Endodermal cell (in vitro differentiated cells): ENCODE data around the gene CLDN6. TPM values are rescaled to one million over a fixed set of nuclear protein-coding genes. Genes with fewer than 3 reads are reported as not detected.
A peak's percentile ranks its signal among the peaks of the same experiment; 100 is the strongest.

ENCODE experiments used
- DNase-seq: peaks from one replicate; pipeline ENCODE4 v3.0.0-alpha.2; 2017
- H3K27ac ChIP-seq: 2 replicates; pipeline ENCODE4 v1.5.1; 2013; ENCODE audit warnings: mild to moderate bottlenecking, low read depth, low read length, moderate library complexity
- H3K27me3 ChIP-seq: 2 replicates; pipeline ENCODE4 v1.6.1; 2013; ENCODE audit warnings: mild to moderate bottlenecking, low read length, moderate library complexity; ENCODE audit not compliant: insufficient read depth, control insufficient read depth, poor library complexity, severe bottlenecking
- H3K36me3 ChIP-seq: 2 replicates; pipeline ENCODE4 v1.7.0; 2013; ENCODE audit warnings: mild to moderate bottlenecking, low read length, moderate library complexity; ENCODE audit not compliant: control insufficient read depth, insufficient read depth
- H3K4me1 ChIP-seq: one replicate; pipeline ENCODE4 v1.7.0; 2013; ENCODE audit warnings: low read length; ENCODE audit not compliant: control insufficient read depth, insufficient read depth
- H3K4me3 ChIP-seq: 2 replicates; pipeline ENCODE4 v1.5.1; 2013; ENCODE audit warnings: mild to moderate bottlenecking, low read length, moderate library complexity
- H3K9ac ChIP-seq: 2 replicates; pipeline ENCODE4 v1.6.1; 2013; ENCODE audit warnings: mild to moderate bottlenecking, low read length, moderate library complexity; ENCODE audit not compliant: poor library complexity, severe bottlenecking; ENCODE audit errors: extremely low read depth
- H3K9me3 ChIP-seq: 2 replicates; pipeline ENCODE4 v1.6.1; 2013; ENCODE audit warnings: mild to moderate bottlenecking, low read length, moderate library complexity; ENCODE audit not compliant: control insufficient read depth
- H3K27ac Mint-ChIP-seq: 2 replicates; pipeline ENCODE4 v1.8.0; 2020; ENCODE audit warnings: mixed read lengths
- H3K27me3 Mint-ChIP-seq: 2 replicates; pipeline ENCODE4 v1.8.0; 2021; ENCODE audit warnings: mild to moderate bottlenecking, mixed read lengths; ENCODE audit not compliant: insufficient read depth
- H3K36me3 Mint-ChIP-seq: 2 replicates; pipeline ENCODE4 v1.8.0; 2020; ENCODE audit warnings: low read depth, mixed read lengths
- H3K4me1 Mint-ChIP-seq: 2 replicates; pipeline ENCODE4 v1.8.0; 2020; ENCODE audit warnings: mixed read lengths
- H3K4me3 Mint-ChIP-seq: 2 replicates; pipeline ENCODE4 v1.8.0; 2020; ENCODE audit warnings: mild to moderate bottlenecking, moderate library complexity, mixed read lengths
- H3K9me3 Mint-ChIP-seq: 2 replicates; pipeline ENCODE4 v1.8.0; 2020; ENCODE audit warnings: mild to moderate bottlenecking, mixed read lengths
- CTCF ChIP-seq: fragments of 200-600 bp; sonication (generic); conservative IDR thresholded peaks from 2 replicates; pipeline ENCODE4 v1.5.0; 2021; ENCODE audit warnings: antibody characterized with exemption, mild to moderate bottlenecking
- WGBS, 2 experiments: methylation state at CpG; one replicate each; pipeline versions ENCODE4 v1.1.5 to v1.1.7; 2013; ENCODE audit warnings: missing lambda C conversion rate in 2 of 2, mixed read lengths in 1 of 2; ENCODE audit not compliant: insufficient coverage in 1 of 2, insufficient read length in 1 of 2; 5-methylcytosine and 5-hydroxymethylcytosine counted together
- total RNA-seq, 2 donors: library from RNA; stranded (reverse); fragmentation: NEBNext Ultra II Directional in 1 of 2; extraction: Animal tissue kit (Norgen Biotek cat#: 25700) in 1 of 2; gene quantifications; 2 replicates in 1 of 2; 3 replicates in 1 of 2; pipeline ENCODE4 v1.2.1, GENCODE V29; 2021

CLDN6 gene
- total RNA-seq, 2 donors from 2014 or later = 404 to 572 TPM

DNA sequence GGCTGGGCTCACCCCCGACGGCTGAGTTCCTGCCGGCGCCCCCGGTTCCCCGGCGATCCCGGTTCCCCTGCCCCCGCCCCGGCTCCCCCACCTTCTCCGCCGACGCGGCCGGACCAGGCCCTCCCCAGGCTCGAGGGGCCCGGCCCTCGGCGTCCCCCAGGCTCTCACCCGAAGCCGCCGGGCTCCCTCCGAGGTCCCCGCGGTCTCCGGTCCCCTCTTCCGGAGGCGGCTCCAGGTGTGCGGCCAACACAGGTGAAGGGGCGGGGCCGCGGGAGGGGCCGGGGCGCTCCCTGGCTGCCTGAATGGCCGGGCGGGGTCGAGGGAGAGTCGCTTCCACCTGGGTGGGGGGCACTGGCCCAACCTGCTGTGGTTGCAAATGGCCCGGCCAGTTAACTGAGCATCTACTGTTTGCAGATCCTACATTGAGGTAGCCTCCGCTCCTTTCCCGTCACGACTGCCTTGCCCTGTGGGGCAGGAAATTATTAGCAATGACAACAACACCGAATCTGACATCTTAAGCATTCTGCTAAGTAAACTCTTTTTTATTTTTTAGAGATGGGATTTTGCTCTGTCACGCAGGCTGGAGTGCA lies 18.8 kb upstream of the CLDN6 start, which contains the start of gene BICDL2:
BICDL2 (minus strand) TSS at position 219 of the 590 bp plus-strand sequence. CDS start 1,448 bp downstream, outside the sequence.
- no peak for TF ChIP-seq CTCF
- Histone ChIP-seq H3K9ac (no peak within 1 kb of the TSS), H3K4me3 (no peak within 1 kb of the TSS), H3K27ac (no peak within 1 kb of the TSS), H3K27me3 (peaks cover 67% of the 10 kb centered on the region), H3K9me3 (no peaks in the 10 kb centered on the region), H3K4me1 (no peaks in the 10 kb centered on the region), H3K36me3 (no peaks in the 10 kb centered on the region)
- Mint-ChIP-seq H3K9me3 (no peaks in the 10 kb centered on the region), H3K27ac (no peak within 1 kb of the TSS), H3K36me3 (peaks cover 2% of the 10 kb centered on the region), H3K27me3 (peaks cover 58% of the 10 kb centered on the region), H3K4me1 (no peaks in the 10 kb centered on the region), H3K4me3 (peak within 1 kb of the TSS; percentile 49)
- WGBS, 2 experiments = 13 to 54% methylated on average over 6 to 44 of the region's 44 CpGs
- DNase-seq = peak; percentile 90

- H3K4me1 Mint-ChIP-seq = no peaks in the 10 kb centered on the region
- no peak overlapping the region for H3K4me3 ChIP-seq
- H3K36me3 Mint-ChIP-seq = peaks cover 2% of the 10 kb centered on the region
- H3K9me3 ChIP-seq = no peaks in the 10 kb centered on the region
- no peak overlapping the region for H3K9ac ChIP-seq
- no peaks in the 10 kb centered on the region for H3K9me3 Mint-ChIP-seq
- peak; percentile 71 for DNase-seq
- H3K27ac Mint-ChIP-seq = no peak overlapping the region
- H3K27me3 ChIP-seq = peaks cover 67% of the 10 kb centered on the region
- H3K36me3 ChIP-seq = no peaks in the 10 kb centered on the region
- peak overlapping the region; percentile 49 for H3K4me3 Mint-ChIP-seq
- WGBS, 2 experiments = 16 to 20% methylated on average over 19 to 39 of the region's 40 CpGs
- no peak overlapping the region for H3K27ac ChIP-seq
- H3K4me1 ChIP-seq = no peaks in the 10 kb centered on the region
- H3K27me3 Mint-ChIP-seq = peaks cover 58% of the 10 kb centered on the region
- TF ChIP-seq CTCF = no peak
These were observed 18.2 kb upstream of the CLDN6 start for GRCh38 chr16:3035972-3036725.

DNA sequence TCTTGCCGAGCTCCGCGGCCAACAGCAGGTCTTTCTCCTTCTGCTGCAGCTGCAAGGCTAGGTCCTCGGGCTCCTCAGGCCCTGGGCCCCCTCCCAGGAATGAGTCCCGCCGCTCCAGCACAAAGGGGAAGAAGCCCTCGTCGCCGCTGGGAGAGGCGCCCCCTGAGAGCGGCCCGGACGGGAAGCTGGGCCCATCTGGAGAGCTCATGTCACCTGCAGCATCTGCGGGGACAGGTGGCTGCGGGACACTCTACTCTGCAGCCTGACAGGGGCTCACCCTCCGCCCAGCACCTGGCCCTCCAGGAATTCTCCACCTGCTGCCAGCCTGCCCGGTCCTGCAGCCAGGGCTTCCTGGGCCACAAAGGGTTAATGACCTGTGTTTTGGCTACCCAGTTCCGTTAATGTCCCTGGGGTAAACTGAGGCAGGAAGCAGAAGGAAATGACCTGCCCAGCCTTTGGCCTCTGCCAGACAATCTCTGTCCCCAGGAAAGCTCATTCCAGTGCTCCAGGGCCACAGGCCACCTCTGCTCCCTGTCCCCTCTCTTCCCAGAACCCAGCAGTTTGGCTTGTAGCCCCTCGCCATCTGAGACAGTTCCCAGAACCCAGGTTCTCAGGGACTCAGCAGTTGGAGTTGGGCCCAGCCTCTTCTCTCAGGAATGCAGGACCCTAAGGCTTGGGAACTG lies 17.4 kb upstream of the CLDN6 start:
- DNase-seq = peak; percentile 48
- Mint-ChIP-seq H3K27ac (no peak overlapping the region), H3K36me3 (peaks cover 2% of the 10 kb centered on the region), H3K4me3 (peak overlapping the region; percentile 49), H3K9me3 (no peaks in the 10 kb centered on the region), H3K27me3 (peaks cover 61% of the 10 kb centered on the region), H3K4me1 (no peaks in the 10 kb centered on the region)
- Histone ChIP-seq H3K27ac (no peak overlapping the region), H3K36me3 (no peaks in the 10 kb centered on the region), H3K4me1 (no peaks in the 10 kb centered on the region), H3K4me3 (no peak overlapping the region), H3K27me3 (peaks cover 67% of the 10 kb centered on the region), H3K9me3 (no peaks in the 10 kb centered on the region), H3K9ac (no peak overlapping the region)
- no peak for TF ChIP-seq CTCF
- WGBS, 2 experiments = 72 to 75% methylated on average over 9 to 19 of the region's 19 CpGs
